ENCODE results near the gene SHISA6.

The SHISA6 gene

GRCh38 chr17:11578998-11579397 lies 338.0 kb downstream of the SHISA6 start:
- no peak for DNase-seq (ENCODE audit: low read depth in 3 of 3, low spot score in 1 of 3)

GRCh38 chr17:11580677-11581076 lies 339.7 kb downstream of the SHISA6 start:
- no peak for DNase-seq (ENCODE audit: low read depth in 3 of 3, low spot score in 1 of 3)

- DNase-seq (ENCODE audit: low read depth in 3 of 3, low spot score in 1 of 3), result no peak
These were observed 341.2 kb downstream of the SHISA6 start for GRCh38 chr17:11582217-11582616.

GRCh38 chr17:11583306-11583992 lies 342.4 kb downstream of the SHISA6 start:
- DNase-seq (ENCODE audit: low read depth in 3 of 3, low spot score in 1 of 3), result no peak

GRCh38 chr17:11589716-11590115 lies 348.7 kb downstream of the SHISA6 start:
- DNase-seq (ENCODE audit: low read depth in 3 of 3, low spot score in 1 of 3), result no peak

GRCh38 chr17:11598274-11599221 lies 357.5 kb downstream of the SHISA6 start, which contains the start of gene DNAH9:
Gene DNAH9 (plus strand): TSS chr17:11598470. CDS start chr17:11598499, 29 bp downstream.
- DNase-seq (ENCODE audit: low read depth in 3 of 3, low spot score in 1 of 3), result peak in 1 of 3 donors; percentile 1

- no peak for DNase-seq (ENCODE audit: low read depth in 3 of 3, low spot score in 1 of 3)
These were observed 360.6 kb downstream of the SHISA6 start for GRCh38 chr17:11601661-11602060.

- no peak for DNase-seq (ENCODE audit: low read depth in 3 of 3, low spot score in 1 of 3)
These were observed 367.4 kb downstream of the SHISA6 start for GRCh38 chr17:11608396-11608795.

- DNase-seq (ENCODE audit: low read depth in 3 of 3, low spot score in 1 of 3), result no peak
These were observed 370.1 kb downstream of the SHISA6 start for GRCh38 chr17:11610999-11611566.

- no peak for DNase-seq (ENCODE audit: low read depth in 3 of 3, low spot score in 1 of 3)
These were observed 371.9 kb downstream of the SHISA6 start for GRCh38 chr17:11612956-11613355.
